HepG2 (cell line): ENCODE data around the gene GNAI2. TPM values are rescaled to one million over a fixed set of nuclear protein-coding genes. Genes with fewer than 3 reads are reported as not detected.

Experiments
- ATF7 ChIP-seq, 2 experiments: fragments of 450-650 bp in 1 of 2; sonication (generic) in 1 of 2; formaldehyde crosslinking in 1 of 2; IDR thresholded peaks; 2 replicates each; pipeline versions ENCODE4 v1.4.0 to v1.6.1; 2016 to 2020; ENCODE audit warnings: antibody characterized with exemption in 1 of 2, mild to moderate bottlenecking in 1 of 2, missing genetic modification reagents in 1 of 2
- CCDC6 ChIP-seq: sonication (generic); formaldehyde crosslinking; IDR thresholded peaks from 2 replicates; pipeline ENCODE4 v1.8.1; 2022; ENCODE audit warnings: mild to moderate bottlenecking, missing genetic modification reagents, moderate library complexity
- CERS6 ChIP-seq: sonication (generic); formaldehyde crosslinking; IDR thresholded peaks from 2 replicates; pipeline ENCODE4 v1.5.0; 2020; ENCODE audit warnings: missing genetic modification reagents
- DMAP1 ChIP-seq: IDR thresholded peaks from 2 replicates; pipeline ENCODE4 v1.6.1; 2016
- HDAC1 ChIP-seq: sonication (generic); formaldehyde crosslinking; IDR thresholded peaks from 2 replicates; pipeline ENCODE4 v1.5.1; 2020; ENCODE audit warnings: mild to moderate bottlenecking, missing genetic modification reagents
- HIVEP1 ChIP-seq: sonication (generic); formaldehyde crosslinking; IDR thresholded peaks from 2 replicates; pipeline ENCODE4 v1.4.0; 2020; ENCODE audit warnings: mild to moderate bottlenecking, missing genetic modification reagents
- KLF6 ChIP-seq: IDR thresholded peaks from 2 replicates; pipeline ENCODE4 v1.8.0; 2016; ENCODE audit warnings: missing biosample characterization, missing genetic modification reagents
- MAFG ChIP-seq: sonication (generic); formaldehyde crosslinking; IDR thresholded peaks from 2 replicates; pipeline ENCODE4 v1.5.1; 2020; ENCODE audit warnings: mild to moderate bottlenecking, missing genetic modification reagents
- MTF2 ChIP-seq: sonication (generic); formaldehyde crosslinking; IDR thresholded peaks from 2 replicates; pipeline ENCODE4 v1.5.0; 2020; ENCODE audit warnings: missing genetic modification reagents, borderline replicate concordance
- RELA ChIP-seq: sonication (generic); formaldehyde crosslinking; IDR thresholded peaks from 2 replicates; pipeline ENCODE4 v1.4.0; 2020; ENCODE audit warnings: missing genetic modification reagents
- SAP130 ChIP-seq: IDR thresholded peaks from 2 replicates; pipeline ENCODE4 v1.6.1; 2016; ENCODE audit warnings: low read depth
- SRF ChIP-seq: IDR thresholded peaks from 2 replicates; pipeline ENCODE4 v1.6.1; 2011; ENCODE audit warnings: mild to moderate bottlenecking, low read depth, low read length, moderate library complexity
- WIZ ChIP-seq: sonication (generic); formaldehyde crosslinking; IDR thresholded peaks from 2 replicates; pipeline ENCODE4 v1.5.1; 2020; ENCODE audit warnings: mild to moderate bottlenecking, missing genetic modification reagents
- XRCC5 ChIP-seq: fragments of 200-400 bp; formaldehyde crosslinking; optimal IDR thresholded peaks from 2 replicates; pipeline ENCODE3; 2017; ENCODE audit warnings: mild to moderate bottlenecking, low read length
- ZBTB21 ChIP-seq: sonication (generic); formaldehyde crosslinking; IDR thresholded peaks from 2 replicates; pipeline ENCODE4 v1.4.0; 2020; ENCODE audit warnings: missing genetic modification reagents
- ZNF616 ChIP-seq: sonication (generic); formaldehyde crosslinking; IDR thresholded peaks from 2 replicates; pipeline ENCODE4 v1.5.0; 2020; ENCODE audit warnings: low read depth, mild to moderate bottlenecking, missing genetic modification reagents
- ZNF788 ChIP-seq: sonication (generic); formaldehyde crosslinking; IDR thresholded peaks from 2 replicates; pipeline ENCODE4 v1.5.0; 2020; ENCODE audit warnings: mild to moderate bottlenecking, missing genetic modification reagents, borderline replicate concordance
- ZSCAN29 ChIP-seq: sonication (generic); formaldehyde crosslinking; conservative IDR thresholded peaks from 2 replicates; pipeline ENCODE4 v1.4.0; 2020; ENCODE audit warnings: mild to moderate bottlenecking, missing genetic modification reagents
- ZXDC ChIP-seq: sonication (generic); formaldehyde crosslinking; IDR thresholded peaks from 2 replicates; pipeline ENCODE4 v1.5.0; 2020; ENCODE audit warnings: mild to moderate bottlenecking, missing genetic modification reagents
- ZZZ3 ChIP-seq: sonication (generic); formaldehyde crosslinking; IDR thresholded peaks from 2 replicates; pipeline ENCODE4 v1.4.0; 2020; ENCODE audit warnings: missing genetic modification reagents, mild to moderate bottlenecking, borderline replicate concordance
- polyA plus RNA-seq, 8 experiments: library from polyadenylated mRNA; depleted of rRNA in 3 of 8; stranded (reverse) in 7 of 8; unstranded in 1 of 8; fragments of >200 nt; fragmentation: Illumina TruSeq in 4 of 8; extraction: Trizol in 4 of 8; gene quantifications; 2 replicates each; pipeline versions ENCODE4 v1.2.1 to v1.2.3, GENCODE V29; 2011 to 2016; ENCODE audit warnings: low read depth in 4 of 8, missing spikeins in 1 of 8, mixed read lengths in 1 of 8; ENCODE audit not compliant: insufficient read depth in 1 of 8
- total RNA-seq, 5 experiments: library from RNA; depleted of rRNA; stranded (reverse); fragments of >200 nt; fragmentation: Illumina TruSeq; extraction: Trizol; gene quantifications; 2 replicates each; pipeline ENCODE4 v1.2.3, GENCODE V29; 2016; ENCODE audit warnings: low read depth in 1 of 5
- TF ChIP-seq, protein P1 (sequence below): IDR thresholded peaks from 2 replicates; pipeline ENCODE4 v1.4.0; 2020; ENCODE audit warnings: mild to moderate bottlenecking, missing genetic modification reagents
- TF ChIP-seq, protein P2 (sequence below): sonication (generic); formaldehyde crosslinking; IDR thresholded peaks from 2 replicates; pipeline ENCODE4 v1.8.0; 2022; ENCODE audit warnings: missing genetic modification reagents, low read depth, mild to moderate bottlenecking, borderline replicate concordance

GNAI2 gene
- total and polyA plus RNA-seq, 2 of the 13 experiments (the other 11 are each of a cell fraction or from before 2014, with no cell fraction given): 51.1 to 66.2 TPM

- TF ChIP-seq, protein P1, sequence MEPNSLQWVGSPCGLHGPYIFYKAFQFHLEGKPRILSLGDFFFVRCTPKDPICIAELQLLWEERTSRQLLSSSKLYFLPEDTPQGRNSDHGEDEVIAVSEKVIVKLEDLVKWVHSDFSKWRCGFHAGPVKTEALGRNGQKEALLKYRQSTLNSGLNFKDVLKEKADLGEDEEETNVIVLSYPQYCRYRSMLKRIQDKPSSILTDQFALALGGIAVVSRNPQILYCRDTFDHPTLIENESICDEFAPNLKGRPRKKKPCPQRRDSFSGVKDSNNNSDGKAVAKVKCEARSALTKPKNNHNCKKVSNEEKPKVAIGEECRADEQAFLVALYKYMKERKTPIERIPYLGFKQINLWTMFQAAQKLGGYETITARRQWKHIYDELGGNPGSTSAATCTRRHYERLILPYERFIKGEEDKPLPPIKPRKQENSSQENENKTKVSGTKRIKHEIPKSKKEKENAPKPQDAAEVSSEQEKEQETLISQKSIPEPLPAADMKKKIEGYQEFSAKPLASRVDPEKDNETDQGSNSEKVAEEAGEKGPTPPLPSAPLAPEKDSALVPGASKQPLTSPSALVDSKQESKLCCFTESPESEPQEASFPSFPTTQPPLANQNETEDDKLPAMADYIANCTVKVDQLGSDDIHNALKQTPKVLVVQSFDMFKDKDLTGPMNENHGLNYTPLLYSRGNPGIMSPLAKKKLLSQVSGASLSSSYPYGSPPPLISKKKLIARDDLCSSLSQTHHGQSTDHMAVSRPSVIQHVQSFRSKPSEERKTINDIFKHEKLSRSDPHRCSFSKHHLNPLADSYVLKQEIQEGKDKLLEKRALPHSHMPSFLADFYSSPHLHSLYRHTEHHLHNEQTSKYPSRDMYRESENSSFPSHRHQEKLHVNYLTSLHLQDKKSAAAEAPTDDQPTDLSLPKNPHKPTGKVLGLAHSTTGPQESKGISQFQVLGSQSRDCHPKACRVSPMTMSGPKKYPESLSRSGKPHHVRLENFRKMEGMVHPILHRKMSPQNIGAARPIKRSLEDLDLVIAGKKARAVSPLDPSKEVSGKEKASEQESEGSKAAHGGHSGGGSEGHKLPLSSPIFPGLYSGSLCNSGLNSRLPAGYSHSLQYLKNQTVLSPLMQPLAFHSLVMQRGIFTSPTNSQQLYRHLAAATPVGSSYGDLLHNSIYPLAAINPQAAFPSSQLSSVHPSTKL (CRISPR knock-in tag): peak; percentile 74
- peak; percentile 58; the same call in 1 of the 2 replicates for TF ChIP-seq HIVEP1
- TF ChIP-seq SAP130 (CRISPR knock-in tag): peak; percentile 74
- TF ChIP-seq XRCC5: peak; percentile 68
- peak; percentile 80; the same call in 1 of the 2 replicates for TF ChIP-seq ZNF788
- no peak for TF ChIP-seq ZNF616 (CRISPR knock-in tag)
- TF ChIP-seq CERS6 (CRISPR knock-in tag): no peak
- TF ChIP-seq MAFG (CRISPR knock-in tag): no peak
- no peak for TF ChIP-seq MTF2 (CRISPR knock-in tag)
- TF ChIP-seq DMAP1 (CRISPR knock-in tag): peak; percentile 78; the same call in 1 of the 2 replicates
- peak; percentile 85 for TF ChIP-seq KLF6 (CRISPR knock-in tag)
- TF ChIP-seq CCDC6 (CRISPR knock-in tag): peak; percentile 85
- peak; percentile 45; the same call in 1 of the 2 replicates for TF ChIP-seq ZBTB21 (CRISPR knock-in tag)
- TF ChIP-seq, protein P2, sequence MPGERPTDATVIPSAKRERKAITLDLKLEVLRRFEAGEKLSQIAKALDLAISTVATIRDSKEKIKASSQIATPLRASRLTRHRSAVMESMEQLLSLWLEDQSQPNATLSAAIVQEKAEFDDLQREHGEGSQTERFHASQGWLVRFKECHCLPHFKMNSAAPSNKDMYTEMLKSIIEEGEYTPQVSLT (CRISPR knock-in tag): peak; percentile 73; the same call in 1 of the 2 replicates
- TF ChIP-seq HDAC1 (CRISPR knock-in tag): peak; percentile 83
- 0 out of 2 replicates have a peak, but pooled peaks have one; percentile 1 for TF ChIP-seq ZZZ3 (CRISPR knock-in tag)
- TF ChIP-seq WIZ (CRISPR knock-in tag): no peak; the same call in 1 of the 2 replicates
- TF ChIP-seq RELA (CRISPR knock-in tag): peak; percentile 89; the same call in 1 of the 2 replicates
- peak; percentile 85 for TF ChIP-seq ATF7 (IDR thresholded peaks at IDR 0.05)
- peak; percentile 98 for TF ChIP-seq ATF7 (CRISPR knock-in tag; IDR thresholded peaks at IDR 0.05)
- no peak for TF ChIP-seq ZXDC
- TF ChIP-seq SRF: no peak
- no peak for TF ChIP-seq ZSCAN29 (CRISPR knock-in tag)
These were observed 24.3 kb downstream of the GNAI2 start (continued) for GRCh38 chr3:50260027-50260941.
